ENCODE measurements around the gene CAB39.

- TF ChIP-seq POLR2A (IDR thresholded peaks at IDR 0.05; ENCODE audit: control extremely low read depth in 1 of 2, low read depth in 2 of 2, low read length in 2 of 2) (no peak), SIX5 (IDR thresholded peaks at IDR 0.05; ENCODE audit: low read depth, low read length) (no peak), SP1 (IDR thresholded peaks at IDR 0.05; ENCODE audit: low read depth, low read length) (no peak), MAFK (IDR thresholded peaks at IDR 0.05; ENCODE audit: low read depth, low read length) (no peak), EZH2 (IDR thresholded peaks at IDR 0.05; ENCODE audit: low read depth, low read length, severe bottlenecking) (no peak), POLR2AphosphoS5 (IDR thresholded peaks at IDR 0.05; ENCODE audit: low read depth, low read length) (no peak), EP300 (IDR thresholded peaks at IDR 0.05; ENCODE audit: borderline replicate concordance in 1 of 2, low read depth in 2 of 2, low read length in 2 of 2) (no peak)
- TF ChIP-seq, protein P1, sequence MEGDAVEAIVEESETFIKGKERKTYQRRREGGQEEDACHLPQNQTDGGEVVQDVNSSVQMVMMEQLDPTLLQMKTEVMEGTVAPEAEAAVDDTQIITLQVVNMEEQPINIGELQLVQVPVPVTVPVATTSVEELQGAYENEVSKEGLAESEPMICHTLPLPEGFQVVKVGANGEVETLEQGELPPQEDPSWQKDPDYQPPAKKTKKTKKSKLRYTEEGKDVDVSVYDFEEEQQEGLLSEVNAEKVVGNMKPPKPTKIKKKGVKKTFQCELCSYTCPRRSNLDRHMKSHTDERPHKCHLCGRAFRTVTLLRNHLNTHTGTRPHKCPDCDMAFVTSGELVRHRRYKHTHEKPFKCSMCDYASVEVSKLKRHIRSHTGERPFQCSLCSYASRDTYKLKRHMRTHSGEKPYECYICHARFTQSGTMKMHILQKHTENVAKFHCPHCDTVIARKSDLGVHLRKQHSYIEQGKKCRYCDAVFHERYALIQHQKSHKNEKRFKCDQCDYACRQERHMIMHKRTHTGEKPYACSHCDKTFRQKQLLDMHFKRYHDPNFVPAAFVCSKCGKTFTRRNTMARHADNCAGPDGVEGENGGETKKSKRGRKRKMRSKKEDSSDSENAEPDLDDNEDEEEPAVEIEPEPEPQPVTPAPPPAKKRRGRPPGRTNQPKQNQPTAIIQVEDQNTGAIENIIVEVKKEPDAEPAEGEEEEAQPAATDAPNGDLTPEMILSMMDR (IDR thresholded peaks at IDR 0.05; ENCODE audit: control extremely low read depth in 1 of 3, insufficient read depth in 1 of 3, low read depth in 1 of 3, low read length in 3 of 3), result no peak
- TF ChIP-seq, protein P2, sequence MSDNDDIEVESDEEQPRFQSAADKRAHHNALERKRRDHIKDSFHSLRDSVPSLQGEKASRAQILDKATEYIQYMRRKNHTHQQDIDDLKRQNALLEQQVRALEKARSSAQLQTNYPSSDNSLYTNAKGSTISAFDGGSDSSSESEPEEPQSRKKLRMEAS (IDR thresholded peaks at IDR 0.05), result no peak
Measured at GRCh38 chr2:230739961-230740360, 27.3 kb downstream of the CAB39 start.

All from H1 (cell line).